SHP77 treated with DMSO at 0.1 percent for 48 hours (cell line): Measurements from ENCODE around the gene GNAL.
"Not testable (repeated sequence)": the region's sequence is repeated elsewhere in the genome, so short reads cannot be mapped to it uniquely, and the experiment has no call there.

Experiments
- DNase-seq: peaks from one replicate; lab custom pipeline; 2025; lab: John Stamatoyannopoulos, UW

GNAL gene

DNA sequence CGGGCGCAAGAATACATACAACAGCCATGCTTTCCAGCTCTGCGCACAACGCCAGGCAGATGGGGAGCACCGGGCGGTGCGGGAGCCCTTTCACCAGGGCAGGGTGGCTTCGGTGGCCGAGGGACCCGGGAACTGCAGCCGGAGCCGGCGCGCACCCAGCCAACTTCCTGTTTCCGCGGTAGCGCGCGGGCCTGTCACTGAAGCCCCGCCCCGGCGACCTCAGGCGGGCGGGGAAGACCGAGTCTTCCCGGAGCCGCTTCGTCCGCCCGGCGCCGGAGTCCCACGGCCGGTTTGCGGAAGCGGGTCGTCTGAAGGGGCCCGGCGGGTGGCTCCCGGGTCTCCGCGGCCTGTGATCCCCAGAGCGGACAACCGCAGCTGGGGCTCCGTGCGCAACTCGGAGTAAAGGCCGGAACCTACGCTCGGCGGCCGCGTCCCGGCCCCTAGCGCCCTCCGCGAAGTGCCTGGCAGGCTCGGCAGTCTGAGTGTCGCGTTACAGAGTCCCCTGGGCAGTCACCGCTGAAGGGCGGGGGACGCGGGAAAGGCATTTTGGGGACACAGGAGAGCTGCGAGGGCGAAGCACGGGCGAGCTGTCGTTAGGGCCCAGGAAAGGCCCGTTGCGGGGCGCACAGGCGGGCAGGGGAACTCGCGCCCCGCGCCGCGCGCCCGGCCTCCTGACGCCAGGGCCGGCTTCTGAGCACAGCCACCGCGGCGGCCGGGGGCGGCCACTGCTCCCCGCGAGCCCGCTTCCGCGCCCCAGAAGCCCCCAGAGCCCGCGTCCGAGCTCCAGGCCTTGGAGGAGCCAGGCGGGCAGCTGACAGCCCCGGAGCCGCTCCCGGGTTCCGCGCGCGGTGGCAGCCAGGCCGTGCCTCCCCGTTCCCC is 219.4 kb downstream of the GNAL start, which contains the start of gene MPPE1:
TSS of gene MPPE1 (minus strand) at position 136 of the 879 bp plus-strand sequence. CDS start 11,053 bp downstream, outside the sequence.
- DNase-seq = peak; percentile 27

DNA sequence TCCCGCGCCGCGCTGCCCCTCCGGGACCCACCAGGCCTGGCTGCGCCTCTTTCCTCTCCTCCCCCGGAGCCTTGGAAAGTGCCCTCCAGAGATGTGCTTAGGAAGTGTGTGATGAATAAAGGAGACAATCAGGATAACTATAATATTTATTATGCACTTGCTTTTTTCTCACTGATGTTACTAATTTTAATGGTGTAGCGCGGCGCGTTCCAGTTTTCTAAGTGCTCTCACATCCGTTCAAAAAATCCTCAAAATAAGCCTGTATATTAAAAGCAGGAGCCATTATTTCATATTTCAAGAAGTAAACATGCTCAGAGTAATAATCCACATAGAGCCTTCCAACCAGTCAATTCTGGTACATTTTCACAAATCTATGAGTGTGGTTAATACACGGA is 220.0 kb downstream of the GNAL start:
- no peak for DNase-seq

DNA sequence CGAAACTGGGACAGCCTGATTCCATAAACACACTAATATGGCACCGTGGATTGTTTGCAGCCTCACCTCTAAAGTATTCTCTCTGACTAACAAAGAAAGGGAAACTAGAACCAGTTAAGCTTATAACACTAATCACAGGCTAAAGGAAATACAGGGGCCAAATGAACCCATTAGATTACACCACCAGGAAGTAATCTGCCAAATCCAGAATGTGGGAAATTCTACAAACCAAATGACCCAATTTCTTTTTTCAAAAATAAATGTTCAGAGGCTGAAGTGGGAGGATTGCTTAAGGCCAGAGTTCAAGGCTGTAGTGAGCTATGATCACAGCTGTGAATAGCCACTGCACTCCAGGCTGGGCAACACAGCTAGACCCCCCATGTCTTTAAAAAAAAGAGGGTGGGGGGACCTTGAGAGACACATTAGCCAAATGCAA is 220.5 kb downstream of the GNAL start:
- DNase-seq = no peak

DNA sequence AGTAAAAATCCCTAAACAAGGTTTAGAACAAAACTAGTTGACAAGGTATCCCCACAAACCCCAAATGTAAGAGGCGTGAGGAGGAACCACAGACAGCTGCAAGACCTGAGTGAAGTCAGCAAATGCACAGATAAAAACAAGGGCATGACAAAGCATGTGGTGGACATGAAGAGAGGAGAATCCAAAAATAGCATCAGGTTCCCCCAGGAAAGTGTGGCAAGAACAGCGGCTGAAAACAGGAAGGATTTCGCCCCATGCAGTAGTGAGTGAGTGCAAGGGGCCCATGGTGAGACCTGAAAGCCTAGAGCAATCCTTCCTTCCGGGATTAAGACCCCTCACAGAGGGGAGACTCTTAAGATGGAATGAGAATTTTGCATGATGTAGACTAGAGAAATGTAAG is 227.8 kb downstream of the GNAL start:
- DNase-seq = not testable (repeated sequence)

DNA sequence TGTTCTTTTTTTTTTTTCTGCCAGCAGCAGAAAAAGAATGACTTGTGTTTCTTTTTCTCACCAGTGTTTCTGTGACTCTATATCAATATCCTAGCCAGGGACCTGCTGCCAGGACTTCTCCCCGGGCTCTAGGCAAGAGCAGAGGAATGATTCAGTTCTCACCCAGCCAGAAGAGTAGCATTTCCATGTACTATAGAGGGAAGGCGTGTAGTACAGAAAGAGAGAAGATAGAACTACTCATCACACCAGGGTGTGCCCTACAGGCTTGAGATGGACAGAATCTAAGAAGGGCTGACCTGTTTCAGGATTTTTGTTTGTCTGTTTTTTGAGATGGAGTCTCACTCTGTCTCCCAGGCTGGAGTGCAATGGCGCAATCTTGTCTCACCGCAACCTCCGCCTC is 230.5 kb downstream of the GNAL start:
- not testable (repeated sequence) for DNase-seq

DNA sequence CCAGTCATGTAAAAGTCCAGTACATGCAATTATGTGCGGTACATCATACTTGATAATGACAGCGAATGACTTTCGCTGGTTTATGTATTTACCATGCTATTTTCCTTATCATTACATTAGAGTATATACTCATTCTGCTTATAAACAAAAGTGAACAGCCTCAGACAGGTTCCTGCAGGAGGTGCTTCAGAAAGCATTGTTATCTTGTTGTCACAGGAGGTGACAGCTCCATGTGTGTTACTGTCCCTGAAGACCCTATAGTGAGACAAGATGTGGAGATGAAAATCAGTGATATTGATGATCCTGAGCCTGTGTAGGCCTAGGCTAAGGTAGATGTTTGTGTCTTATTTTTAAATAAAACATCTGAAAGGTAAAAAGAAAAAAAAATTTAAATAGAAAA is 234.4 kb downstream of the GNAL start:
- DNase-seq = no peak

DNA sequence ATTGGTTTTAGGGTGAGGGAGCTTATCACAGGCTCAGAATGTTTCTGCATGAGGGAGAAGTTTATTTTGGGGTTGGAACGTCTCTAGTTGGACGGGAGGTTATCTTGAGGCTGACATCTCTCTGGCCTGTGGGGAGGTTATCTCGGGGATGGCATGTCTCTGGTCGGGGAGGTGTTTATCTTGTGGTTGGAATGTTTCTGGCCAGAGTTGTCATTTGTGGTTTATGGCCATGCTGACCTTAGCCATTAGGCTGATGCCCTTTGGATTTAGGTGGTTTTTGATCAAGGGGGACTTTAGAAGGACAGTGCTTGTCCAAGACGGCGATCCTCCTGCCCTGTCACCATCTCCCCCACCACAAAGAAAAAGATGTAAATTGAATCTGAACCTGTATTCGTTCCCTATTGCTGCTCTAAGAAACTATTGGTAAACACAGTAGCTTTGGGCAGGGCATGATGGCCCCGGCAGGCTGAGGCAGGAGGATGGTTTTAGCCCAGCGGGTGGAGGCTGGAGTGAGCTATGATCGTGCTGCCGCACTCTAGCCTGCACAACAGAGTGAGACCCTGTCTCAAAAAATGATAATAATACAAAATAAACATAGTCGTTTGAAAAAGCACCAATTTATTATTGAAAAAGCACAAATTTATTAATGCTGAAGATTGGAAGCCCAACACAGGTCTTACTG is 236.9 kb downstream of the GNAL start:
- no peak for DNase-seq

DNA sequence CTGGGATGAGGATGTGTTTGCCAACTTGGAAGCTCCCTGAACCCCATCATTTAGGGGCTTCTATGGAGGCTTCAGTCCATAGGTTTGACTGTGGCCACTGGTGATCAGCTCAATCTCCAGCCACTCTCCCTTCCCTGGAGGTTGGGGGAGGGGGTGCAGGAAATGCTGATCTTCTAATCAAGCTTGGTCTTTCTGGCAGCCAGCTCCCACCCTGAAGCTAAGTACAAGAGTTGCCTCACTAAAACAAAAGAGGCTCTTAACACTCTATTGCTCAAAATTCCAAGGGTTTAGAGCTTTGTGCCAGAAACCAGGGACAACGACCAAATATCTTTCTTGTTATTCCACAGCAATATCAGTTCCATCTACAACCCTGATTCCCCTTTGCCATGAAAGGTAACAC is 238.4 kb downstream of the GNAL start:
- DNase-seq = no peak

DNA sequence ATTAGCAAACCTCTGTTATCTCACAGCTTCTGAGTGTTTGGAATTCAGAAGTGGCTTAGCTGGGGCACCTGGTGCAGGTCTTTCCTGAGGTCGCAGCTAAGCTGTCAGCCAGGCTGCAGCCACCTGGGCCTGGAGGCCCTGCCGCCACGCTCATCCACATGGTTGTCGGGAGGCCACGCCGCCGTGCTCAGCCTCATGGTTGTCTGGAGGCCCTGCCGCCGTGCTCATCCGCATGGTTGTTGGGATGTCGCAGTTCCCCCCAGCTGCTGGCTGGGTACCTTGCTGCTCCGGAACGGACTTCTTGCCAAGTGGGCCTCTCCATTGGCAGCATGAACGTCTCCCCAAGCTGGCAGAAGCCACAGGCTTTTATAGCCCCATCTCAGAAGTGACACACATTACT is 243.3 kb downstream of the GNAL start:
- DNase-seq = no peak
